Thymus (tissue), 14 donors: ENCODE results near the gene TSPEAR. TPM values are rescaled to one million over a fixed set of nuclear protein-coding genes. Genes with fewer than 3 reads are reported as not detected.
A peak's percentile ranks its signal among the peaks of the same experiment; 100 is the strongest.

ENCODE experiments used
- DNase-seq, 9 donors: peaks; one replicate each; pipeline ENCODE4 v3.0.0-alpha.2; 2013; ENCODE audit warnings: low spot score in 9 of 9, low read depth in 6 of 9, missing footprints in 1 of 9
- H3K27ac ChIP-seq, 2 donors: one replicate each; pipeline ENCODE4 v1.5.1; 2013; ENCODE audit warnings: control low read depth in 1 of 2, low read depth in 1 of 2, low read length in 1 of 2, mild to moderate bottlenecking in 1 of 2, moderate library complexity in 1 of 2
- H3K27me3 ChIP-seq, 2 donors: one replicate each; pipeline ENCODE4 v1.5.1; 2013; ENCODE audit warnings: low read length in 1 of 2; ENCODE audit not compliant: control insufficient read depth in 2 of 2, insufficient read depth in 1 of 2
- H3K36me3 ChIP-seq, 2 donors: one replicate each; pipeline ENCODE4 v1.5.1; 2013; ENCODE audit warnings: low read length in 1 of 2, mild to moderate bottlenecking in 1 of 2, moderate library complexity in 1 of 2; ENCODE audit not compliant: control insufficient read depth in 2 of 2, insufficient read depth in 2 of 2
- H3K4me1 ChIP-seq, 2 donors: one replicate each; pipeline ENCODE4 v1.5.1; 2013; ENCODE audit warnings: low read length in 2 of 2; ENCODE audit not compliant: control insufficient read depth in 2 of 2, insufficient read depth in 2 of 2
- H3K4me3 ChIP-seq, 2 donors: one replicate each; pipeline ENCODE4 v1.5.1; 2013; ENCODE audit warnings: low read length in 2 of 2, control low read depth in 1 of 2, mild to moderate bottlenecking in 1 of 2
- H3K9me3 ChIP-seq, 2 donors: one replicate each; pipeline ENCODE4 v1.5.1; 2013; ENCODE audit warnings: low read length in 1 of 2, mild to moderate bottlenecking in 1 of 2; ENCODE audit not compliant: control insufficient read depth in 2 of 2, insufficient read depth in 1 of 2
- WGBS: extraction: QIAGEN DNeasy Blood & Tissue Kit; methylation state at CpG from one replicate; pipeline ENCODE4 v1.1.7; 2013; 5-methylcytosine and 5-hydroxymethylcytosine counted together
- long read RNA-seq, 10 donors: transcript quantifications; one replicate each; lab custom pipeline, GENCODE V29; 2026
- polyA plus RNA-seq: library from polyadenylated mRNA; stranded (reverse); fragments of 200-250 nt; gene quantifications from one replicate; pipeline ENCODE4 v1.2.3, GENCODE V29; 2013
- total RNA-seq: library from RNA; stranded (reverse); fragments of 120-200 nt; gene quantifications from one replicate; pipeline ENCODE4 v1.2.4, GENCODE V29; 2013
- donor health status: healthy.

The TSPEAR gene
- 0.38 TPM for total RNA-seq
- 0.07 TPM for polyA plus RNA-seq
- long read RNA-seq, donor 1, result 0 reads
- long read RNA-seq, donor 2, result 0 reads
- long read RNA-seq, donor 3, partial matches to known transcripts, result 0 of 1 reads
- long read RNA-seq, donor 3, other reads (novel, unspliced or antisense), result 0 of 1 reads
- long read RNA-seq, donor 4, result 0 reads
- long read RNA-seq, donor 5, result 0 reads
- long read RNA-seq, donor 6, result 0 reads
- long read RNA-seq, donor 7, result 0 reads
- long read RNA-seq, donor 8, result 0 reads
- long read RNA-seq, donor 9, result 0 reads
- long read RNA-seq, donor 10, result 0 reads

DNA sequence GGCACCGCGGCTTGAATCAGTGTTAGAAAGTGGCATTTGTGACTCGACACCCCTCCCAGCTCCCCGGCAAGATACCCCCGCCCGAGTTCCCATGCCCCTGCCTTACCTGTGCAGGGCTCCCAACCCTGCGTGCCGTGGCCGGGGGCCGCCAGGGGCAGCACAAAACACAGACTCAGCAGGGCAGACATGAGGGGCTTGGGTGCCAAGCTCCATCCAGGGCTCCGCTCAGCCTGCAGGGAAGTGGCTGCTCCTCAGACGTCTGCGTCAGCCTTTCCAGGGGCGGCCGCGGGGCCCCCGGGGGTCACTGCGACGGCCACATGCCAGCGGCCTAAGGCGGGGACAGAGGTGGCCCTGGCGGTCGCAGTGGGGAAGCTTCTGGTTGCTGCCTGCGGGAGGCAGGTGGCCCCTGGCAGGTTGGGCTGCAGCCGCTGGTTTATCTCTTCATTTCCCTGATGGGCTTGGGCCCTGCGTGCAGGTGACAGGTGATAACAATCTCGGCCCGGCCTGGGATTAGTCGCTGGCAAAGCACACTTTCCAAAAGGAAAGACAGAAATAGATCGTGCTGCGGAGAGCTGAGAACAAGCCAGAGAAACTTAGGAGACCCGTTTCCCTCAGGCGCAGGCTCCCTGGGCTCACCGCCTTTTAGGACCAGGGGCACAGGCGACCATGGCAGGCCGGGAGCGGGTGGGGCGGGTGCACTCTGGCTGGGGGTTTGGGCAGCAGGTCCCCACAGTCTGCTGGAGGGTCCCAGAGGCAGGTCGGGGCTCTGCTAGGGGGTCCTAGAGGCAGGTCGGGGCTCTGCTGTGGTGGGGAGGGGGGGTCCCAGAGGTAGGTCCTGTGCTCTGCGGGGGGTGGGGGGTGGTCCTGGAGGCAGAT lies at the start of gene TSPEAR:
Gene TSPEAR, minus strand, starts transcription at position 246 of the 876 bp plus-strand sequence. Its CDS starts 58 bp downstream, at position 188.
- H3K9me3 ChIP-seq, result peaks cover 2 to 6% of the 10 kb centered on the region in 2 donors
- H3K27ac ChIP-seq, result no peak within 1 kb of the TSS
- peaks cover 0 to 5% of the 10 kb centered on the region in 2 donors for H3K4me1 ChIP-seq
- no peak for DNase-seq
- 4% methylated on average over 41 of the region's 41 CpGs for WGBS
- no peaks in the 10 kb centered on the region for H3K36me3 ChIP-seq
- H3K27me3 ChIP-seq, result peaks cover 75 to 97% of the 10 kb centered on the region in 2 donors
- H3K4me3 ChIP-seq, result no peak within 1 kb of the TSS

DNA sequence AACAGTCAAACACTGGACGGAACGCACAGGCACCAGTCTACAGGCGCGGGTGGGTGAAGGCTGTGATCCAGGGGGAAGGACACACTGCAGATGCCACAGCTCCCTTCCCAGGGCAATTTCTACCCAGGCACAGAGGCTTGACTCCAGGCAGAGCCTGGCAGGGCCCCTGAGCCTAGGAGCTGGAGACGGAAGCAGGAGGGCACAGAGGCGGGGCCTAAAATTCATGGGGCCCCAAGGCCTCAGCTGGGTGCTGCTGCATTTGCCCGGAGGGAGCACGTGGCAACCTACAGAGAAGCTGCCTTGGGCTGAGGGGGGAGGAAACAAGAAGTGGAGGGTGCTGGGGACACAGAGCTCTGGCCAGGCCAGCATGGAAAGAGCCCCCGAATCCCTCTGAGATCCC lies 49.0 kb upstream of the TSPEAR start:
- Histone ChIP-seq H3K36me3 (no peaks in the 10 kb centered on the region), H3K27ac (no peak overlapping the region), H3K4me1 (no peaks in the 10 kb centered on the region), H3K27me3 (no peaks in the 10 kb centered on the region), H3K9me3 (no peaks in the 10 kb centered on the region), H3K4me3 (no peak overlapping the region)
- DNase-seq, result no peak
- WGBS, result 85% methylated on average over 9 of the region's 9 CpGs

DNA sequence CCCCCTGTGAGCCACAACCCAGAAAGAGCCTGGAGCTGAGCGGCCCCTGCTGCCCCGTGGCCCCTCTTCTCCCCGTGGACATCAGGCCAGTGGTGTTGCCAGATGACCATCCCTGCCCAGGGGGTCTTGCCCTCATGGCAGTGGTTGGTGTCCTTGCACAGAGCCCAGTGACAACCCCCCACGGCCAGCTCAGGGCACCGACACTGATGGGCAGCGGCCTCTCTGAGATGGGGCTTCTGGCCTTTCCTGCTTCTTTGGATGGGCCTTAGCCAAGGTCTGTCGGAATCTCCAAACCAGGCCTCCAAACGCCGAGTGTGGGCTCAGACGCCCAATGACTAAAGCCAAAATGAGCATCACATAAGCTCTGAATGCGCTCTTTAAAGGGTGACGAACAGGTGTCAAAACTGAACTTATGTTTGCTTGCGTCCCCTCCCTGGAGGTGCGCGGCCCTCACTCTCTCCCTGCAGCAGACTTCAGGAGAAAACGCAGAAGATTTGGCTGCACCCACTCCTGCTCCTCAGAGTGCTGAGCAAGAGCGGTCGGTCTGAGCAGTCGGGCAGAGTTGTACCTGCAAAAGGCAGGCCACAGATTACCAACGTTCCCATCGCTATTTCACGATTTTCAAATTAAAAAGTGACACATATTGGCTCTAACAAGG lies 48.4 kb upstream of the TSPEAR start:
- Histone ChIP-seq H3K27me3 (no peaks in the 10 kb centered on the region), H3K27ac (no peak overlapping the region), H3K4me1 (no peaks in the 10 kb centered on the region), H3K36me3 (no peaks in the 10 kb centered on the region), H3K4me3 (no peak overlapping the region), H3K9me3 (no peaks in the 10 kb centered on the region)
- DNase-seq, result no peak
- WGBS, result 94% methylated on average over 22 of the region's 22 CpGs

DNA sequence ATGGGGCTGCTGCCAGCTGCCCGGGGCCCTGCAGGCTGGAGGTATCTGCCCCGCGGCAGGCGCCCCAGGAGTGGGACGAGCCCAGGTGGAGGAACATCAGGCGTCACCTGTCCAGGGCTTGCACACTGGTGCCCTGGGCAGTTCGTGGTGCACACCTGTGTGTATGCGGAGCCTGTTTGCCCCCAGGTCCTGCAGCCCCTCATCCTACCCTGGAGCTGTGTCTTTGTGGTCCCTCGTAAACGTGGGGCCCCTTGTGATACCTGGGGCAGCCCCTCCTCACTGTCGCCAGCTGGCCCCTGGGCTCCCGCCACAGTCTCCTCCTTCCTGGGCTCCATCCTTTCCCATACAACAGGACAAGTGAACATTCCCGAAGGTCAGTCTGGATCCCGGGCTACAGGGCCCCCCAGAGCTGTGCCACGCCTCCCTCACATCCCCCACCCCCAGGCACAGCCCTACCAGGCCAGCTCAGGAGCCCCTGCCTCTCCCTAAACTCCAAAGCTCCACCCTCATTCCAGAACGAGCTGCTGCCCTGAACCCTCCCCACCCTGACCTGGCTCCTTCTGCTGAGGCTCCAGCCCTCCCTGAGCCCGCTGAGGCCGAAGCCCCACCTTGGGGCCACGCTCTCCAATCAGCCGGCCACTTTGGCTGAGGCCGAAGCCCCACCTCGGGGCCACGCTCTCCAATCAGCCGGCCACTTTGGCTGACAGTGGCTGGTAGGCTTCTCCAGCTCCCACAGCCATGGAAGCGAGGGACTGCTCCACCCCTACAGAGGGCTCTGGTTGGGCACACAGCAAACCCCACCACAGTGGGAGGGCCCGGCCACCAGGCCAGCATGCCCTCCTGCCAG lies 47.6 kb upstream of the TSPEAR start:
- H3K4me1 ChIP-seq, result no peaks in the 10 kb centered on the region
- no peaks in the 10 kb centered on the region for H3K36me3 ChIP-seq
- H3K4me3 ChIP-seq, result no peak overlapping the region
- no peaks in the 10 kb centered on the region for H3K27me3 ChIP-seq
- H3K27ac ChIP-seq, result no peak overlapping the region
- DNase-seq, result no peak
- no peaks in the 10 kb centered on the region for H3K9me3 ChIP-seq
- WGBS, result 90% methylated on average over 26 of the region's 26 CpGs

DNA sequence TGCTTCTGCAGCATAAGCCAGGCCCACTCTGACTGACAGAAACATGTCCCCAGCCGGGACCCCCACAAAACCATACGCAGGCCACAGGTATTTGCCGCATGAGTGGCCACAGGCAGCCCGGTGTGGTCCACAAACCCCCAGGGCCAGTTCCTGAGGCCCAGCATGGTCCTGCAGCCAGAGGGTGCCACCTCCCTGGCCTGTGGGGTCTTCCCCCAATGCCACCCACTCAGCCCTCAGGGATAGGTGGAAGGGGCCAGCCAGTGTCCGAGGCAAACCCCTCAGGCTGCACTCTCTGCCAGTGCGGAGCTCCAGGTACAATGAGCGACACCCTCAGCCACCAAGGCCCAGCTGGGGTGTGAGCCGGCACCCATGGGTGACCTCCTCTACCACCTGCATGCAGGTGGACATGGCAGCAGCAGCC lies 46.8 kb upstream of the TSPEAR start:
- H3K4me3 ChIP-seq, result no peak overlapping the region
- 97% methylated on average over 8 of the region's 8 CpGs for WGBS
- no peaks in the 10 kb centered on the region for H3K9me3 ChIP-seq
- H3K4me1 ChIP-seq, result no peaks in the 10 kb centered on the region
- no peaks in the 10 kb centered on the region for H3K36me3 ChIP-seq
- no peak for DNase-seq
- no peaks in the 10 kb centered on the region for H3K27me3 ChIP-seq
- H3K27ac ChIP-seq, result no peak overlapping the region

DNA sequence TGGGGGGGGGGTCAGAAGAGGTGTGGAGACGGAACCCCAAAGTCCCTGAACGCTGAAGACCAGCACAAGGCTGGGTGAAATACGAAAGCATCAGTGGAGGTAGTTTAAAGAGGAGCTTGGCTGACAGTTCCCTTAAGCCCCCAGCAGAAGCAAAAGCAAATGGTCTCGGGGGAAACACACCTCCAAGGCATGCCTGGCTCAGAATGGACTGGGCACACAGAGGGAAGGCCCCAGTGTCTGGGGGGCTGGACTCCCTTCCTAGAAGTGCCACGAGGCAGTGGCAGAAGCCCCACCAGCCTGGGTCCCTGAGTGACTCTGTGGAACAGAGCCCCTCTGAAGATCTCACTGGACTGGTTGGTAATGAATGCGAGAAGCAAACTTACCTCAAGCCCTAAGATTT lies 46.4 kb upstream of the TSPEAR start:
- 95% methylated on average over 6 of the region's 6 CpGs for WGBS
- H3K27me3 ChIP-seq, result no peaks in the 10 kb centered on the region
- no peaks in the 10 kb centered on the region for H3K36me3 ChIP-seq
- no peak for DNase-seq
- H3K9me3 ChIP-seq, result no peaks in the 10 kb centered on the region
- H3K4me1 ChIP-seq, result no peaks in the 10 kb centered on the region
- no peak overlapping the region for H3K4me3 ChIP-seq
- H3K27ac ChIP-seq, result no peak overlapping the region

DNA sequence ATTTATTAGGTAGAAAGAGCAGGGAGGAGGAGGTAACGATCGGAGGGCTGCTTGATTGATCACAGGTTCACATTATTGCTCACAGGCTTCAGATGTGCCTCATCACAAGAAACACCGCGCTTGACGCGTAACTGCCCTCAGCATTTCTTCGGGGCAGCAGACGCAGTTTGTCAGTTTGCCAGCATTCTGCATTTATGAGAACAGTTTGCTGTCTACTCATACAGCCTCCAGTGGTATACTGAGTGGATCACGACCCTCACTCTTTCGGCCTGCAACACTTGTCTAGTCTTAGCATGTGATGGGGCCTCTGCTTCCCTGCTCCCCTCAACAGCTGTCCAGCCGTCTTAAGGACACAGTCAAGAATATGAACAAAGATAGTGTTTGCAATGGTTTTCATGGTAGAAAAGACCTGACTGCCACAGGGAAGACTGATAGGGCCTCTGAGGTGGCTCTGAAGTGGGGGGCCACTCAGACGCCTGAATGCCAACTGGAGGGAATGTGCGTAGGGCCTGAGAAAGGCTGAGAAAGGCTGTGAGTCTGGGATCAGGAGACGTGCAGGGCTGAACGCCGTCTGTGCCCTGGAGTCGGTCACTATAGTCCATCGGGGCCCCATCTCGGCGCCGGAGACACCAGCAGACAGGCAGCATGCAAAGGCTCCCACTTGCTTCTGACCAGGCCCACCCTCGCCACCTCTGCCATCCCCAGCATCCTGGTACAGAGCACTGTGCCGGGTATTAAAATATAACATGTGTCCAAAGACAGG lies 45.2 kb upstream of the TSPEAR start:
- Histone ChIP-seq H3K27ac (no peak overlapping the region), H3K4me1 (no peaks in the 10 kb centered on the region), H3K36me3 (no peaks in the 10 kb centered on the region), H3K27me3 (no peaks in the 10 kb centered on the region), H3K4me3 (no peak overlapping the region), H3K9me3 (no peaks in the 10 kb centered on the region)
- WGBS, result 91% methylated on average over 23 of the region's 23 CpGs
- no peak for DNase-seq

DNA sequence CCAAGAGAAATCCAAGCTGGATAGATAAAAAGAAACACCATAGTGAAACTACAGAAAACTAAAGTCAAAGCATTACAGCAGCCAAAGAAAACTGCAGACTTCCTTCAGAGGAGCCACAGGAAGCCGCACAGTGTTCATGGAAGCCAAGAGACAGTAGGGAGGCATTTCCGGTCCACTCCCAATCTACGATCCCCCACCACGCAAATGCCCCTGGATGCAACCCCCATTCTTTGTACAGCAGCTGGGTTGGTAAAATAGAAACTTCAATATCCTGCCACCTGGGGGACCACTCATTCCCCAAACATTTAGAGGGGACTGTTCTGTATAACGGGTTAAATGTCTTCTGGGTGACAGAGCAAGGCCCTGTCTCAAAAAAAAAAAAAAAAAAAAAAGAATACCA lies 43.9 kb upstream of the TSPEAR start:
- Histone ChIP-seq H3K27ac (no peak overlapping the region), H3K36me3 (no peaks in the 10 kb centered on the region), H3K4me3 (no peak overlapping the region), H3K4me1 (no peaks in the 10 kb centered on the region), H3K27me3 (peaks cover 0 to 11% of the 10 kb centered on the region in 2 donors), H3K9me3 (no peaks in the 10 kb centered on the region)
- DNase-seq, result peak in 2 of 9 donors; percentile 15 to 28
- 74% methylated on average over 5 of the region's 5 CpGs for WGBS
